GM21786 (cell line): Measurements from ENCODE around the gene B4GALT2.

Experiments
- ATAC-seq: cut with Tn5 transposase; IDR thresholded peaks from one replicate; pipeline ENCODE4 v1.9.1; 2021; ENCODE audit not compliant: unreplicated experiment

B4GALT2 gene

DNA sequence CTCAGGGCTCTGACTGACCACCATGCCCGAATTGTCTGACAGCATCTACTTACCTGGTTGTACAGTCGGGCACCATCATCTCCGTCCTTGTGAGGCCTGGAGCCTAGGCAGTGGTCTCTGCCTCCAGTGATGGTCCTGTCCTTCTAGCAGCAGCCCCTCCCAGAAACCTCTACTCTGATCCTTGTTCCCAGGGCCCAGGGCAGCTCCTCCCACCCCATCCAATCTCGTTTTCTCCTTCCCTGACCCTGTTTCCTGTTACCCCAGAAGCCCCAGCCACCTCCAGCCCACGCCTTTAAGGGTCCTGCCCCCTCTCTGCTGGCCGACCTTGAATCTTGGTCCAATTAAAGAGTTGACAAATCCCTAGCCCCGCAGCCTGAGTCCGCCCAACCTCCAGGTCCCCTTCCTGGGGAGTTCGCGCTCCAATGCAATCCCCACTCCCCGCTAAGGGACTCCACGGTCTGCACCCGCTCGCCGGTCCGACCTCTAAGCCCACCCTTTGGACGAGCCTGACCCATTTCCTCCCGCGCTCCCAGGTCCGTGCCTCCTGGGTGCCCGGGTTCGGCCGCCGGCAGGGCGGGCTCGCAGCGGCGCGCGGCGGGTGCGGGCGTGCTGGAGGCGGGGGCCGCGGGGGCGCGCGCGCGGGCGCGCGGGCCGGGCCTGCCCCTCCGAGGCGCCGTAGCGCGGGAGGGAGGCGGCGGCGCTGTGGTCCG lies at the start of gene B4GALT2:
B4GALT2 (plus strand) TSS at position 660 of the 710 bp plus-strand sequence. CDS start 1,951 bp downstream, outside the sequence.
- ATAC-seq = no peak

GRCh38 chr1:43930168-43930948 lies 48.7 kb upstream of the B4GALT2 start:
- no peak for ATAC-seq

DNA sequence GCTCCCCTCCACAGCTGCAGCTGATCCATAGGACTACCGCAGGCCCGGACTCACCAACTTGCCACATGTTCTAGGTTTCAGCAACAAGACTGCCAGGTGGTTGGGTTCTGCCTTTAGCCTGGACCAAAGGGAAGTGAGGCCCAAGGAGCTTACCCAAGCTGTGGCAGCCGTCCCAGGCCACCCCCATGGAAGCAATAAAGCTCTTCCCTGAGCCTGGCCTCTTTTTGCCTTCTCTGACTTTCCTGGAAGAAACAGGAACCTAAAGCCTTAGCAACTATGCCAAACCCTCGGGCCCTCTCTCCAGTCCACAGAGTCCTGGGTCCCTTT lies 48.1 kb upstream of the B4GALT2 start:
- no peak for ATAC-seq

- no peak for ATAC-seq
These were observed 47.0 kb upstream of the B4GALT2 start for GRCh38 chr1:43931711-43932660.

DNA sequence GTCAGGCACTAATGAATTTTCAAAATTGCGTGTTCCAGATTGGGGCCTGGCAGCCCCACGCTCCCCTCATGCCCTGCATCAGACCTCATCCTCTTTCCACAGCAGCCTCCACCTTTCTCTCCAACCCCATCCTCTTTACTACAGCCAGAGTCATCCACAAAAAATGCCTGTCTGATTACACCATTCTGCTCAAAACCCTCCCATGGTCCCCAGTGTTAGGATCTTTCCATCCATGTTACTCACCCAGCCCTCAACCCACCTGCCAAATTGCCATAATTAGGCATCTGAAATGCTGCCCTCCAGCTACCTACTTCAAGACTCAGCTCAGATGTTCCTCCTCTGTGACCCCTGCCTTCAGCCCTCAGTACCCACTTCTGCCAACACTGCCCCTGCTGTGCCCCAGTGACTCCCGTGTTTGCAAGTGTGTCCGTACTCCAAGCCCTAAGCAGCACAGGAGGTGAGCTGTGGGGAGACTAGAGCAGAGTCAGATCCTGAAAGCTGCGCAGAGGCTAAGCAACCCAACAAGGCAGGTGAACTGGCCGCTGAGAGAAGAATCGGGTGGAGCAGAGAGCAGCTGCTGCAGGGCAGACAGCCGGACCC lies 46.1 kb upstream of the B4GALT2 start:
- no peak for ATAC-seq

GRCh38 chr1:43933386-43934100 lies 45.5 kb upstream of the B4GALT2 start, which contains the start of gene ARTN:
Gene ARTN (plus strand): TSS chr1:43933801. CDS start chr1:43935657, 1,856 bp downstream.
- no peak for ATAC-seq

- ATAC-seq = no peak
These were observed 44.7 kb upstream of the B4GALT2 start for GRCh38 chr1:43934101-43934985.

DNA sequence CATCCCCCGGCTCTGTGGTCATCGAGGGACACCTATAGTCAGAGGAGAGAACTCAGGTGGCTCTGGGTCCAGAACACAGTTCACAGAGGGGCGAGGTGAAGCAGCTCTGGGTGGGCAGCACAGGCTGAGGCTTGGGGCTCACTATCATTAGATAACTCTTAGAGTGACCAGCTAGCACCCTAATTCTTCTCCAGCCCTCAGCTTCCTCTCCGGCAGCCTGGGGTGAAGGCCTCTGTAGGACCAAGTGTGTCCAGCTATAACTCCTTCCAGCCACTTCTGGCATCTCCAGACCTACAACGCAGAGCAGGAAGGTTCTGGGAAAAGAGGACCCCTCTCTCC lies 44.1 kb upstream of the B4GALT2 start:
- no peak for ATAC-seq

- ATAC-seq = no peak
These were observed 43.1 kb upstream of the B4GALT2 start for GRCh38 chr1:43935711-43936427.

GRCh38 chr1:43936431-43937151 lies 42.4 kb upstream of the B4GALT2 start:
- no peak for ATAC-seq

DNA sequence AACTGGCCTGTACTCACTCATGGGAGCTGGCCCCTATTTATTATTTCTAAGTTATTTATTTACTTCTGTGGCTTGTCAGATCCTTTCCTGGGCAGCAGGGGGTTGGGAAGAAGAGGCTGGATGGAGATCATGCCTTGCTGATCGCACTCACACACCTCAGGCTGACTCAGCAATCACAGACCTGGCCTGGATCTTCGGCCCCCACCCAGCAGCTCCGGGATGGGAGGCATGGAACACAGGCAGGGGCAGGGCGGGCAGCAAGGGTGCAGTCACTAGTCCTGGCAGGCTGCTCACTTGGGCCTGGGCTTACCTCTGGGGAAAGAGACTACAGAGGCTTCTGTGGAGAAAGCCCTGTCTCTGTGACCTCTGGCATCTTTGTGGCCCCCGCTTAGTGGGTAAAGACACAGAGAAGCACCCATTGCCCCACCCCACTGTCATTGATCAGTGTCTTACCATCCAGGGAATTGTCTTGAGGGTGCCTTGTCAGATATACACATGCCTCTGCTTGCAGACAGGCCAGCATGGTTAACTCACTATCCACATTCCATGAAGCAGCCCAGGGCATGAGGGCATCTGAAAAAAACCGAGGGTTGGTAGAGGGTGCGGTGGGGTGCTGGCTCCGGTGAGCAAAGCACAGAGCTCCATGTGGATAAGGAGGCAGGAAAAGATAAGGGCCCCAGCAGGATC lies 41.7 kb upstream of the B4GALT2 start:
- ATAC-seq = no peak

- no peak for ATAC-seq
These were observed 40.6 kb upstream of the B4GALT2 start for GRCh38 chr1:43938383-43938782.

DNA sequence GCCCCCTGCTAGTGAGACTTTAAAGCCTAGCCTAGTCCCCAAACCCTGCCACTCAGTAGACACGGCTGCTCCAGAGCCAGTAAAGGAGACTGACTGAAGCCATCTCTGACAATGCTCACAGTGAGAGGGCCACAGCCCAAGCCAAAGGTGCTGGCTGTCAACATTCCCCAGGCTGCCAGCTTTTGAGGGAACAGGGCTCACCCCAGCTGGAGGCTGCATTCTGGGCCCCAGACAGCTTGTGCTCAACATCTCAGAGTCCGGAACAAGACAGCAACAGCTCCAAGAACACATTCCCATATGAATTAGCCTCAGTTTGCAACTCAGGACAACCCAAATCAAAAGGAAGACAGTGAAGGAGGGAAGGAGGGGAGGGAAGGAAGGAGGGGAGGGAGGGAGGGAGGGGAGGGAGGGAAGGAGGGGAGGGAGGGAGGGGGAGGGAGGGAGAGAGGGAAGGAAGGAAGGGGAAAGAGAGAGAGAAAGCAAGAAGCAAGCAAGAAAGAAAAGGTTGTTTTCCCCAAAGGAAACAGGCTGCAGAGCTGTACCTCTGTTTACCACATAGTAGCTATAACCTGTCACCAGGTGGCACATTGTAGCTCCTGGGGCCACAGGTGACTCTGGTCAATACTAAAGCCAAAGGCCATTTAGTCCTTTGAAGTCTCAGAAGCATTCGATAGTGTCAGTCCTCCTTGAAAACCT lies 40.0 kb upstream of the B4GALT2 start:
- no peak for ATAC-seq

DNA sequence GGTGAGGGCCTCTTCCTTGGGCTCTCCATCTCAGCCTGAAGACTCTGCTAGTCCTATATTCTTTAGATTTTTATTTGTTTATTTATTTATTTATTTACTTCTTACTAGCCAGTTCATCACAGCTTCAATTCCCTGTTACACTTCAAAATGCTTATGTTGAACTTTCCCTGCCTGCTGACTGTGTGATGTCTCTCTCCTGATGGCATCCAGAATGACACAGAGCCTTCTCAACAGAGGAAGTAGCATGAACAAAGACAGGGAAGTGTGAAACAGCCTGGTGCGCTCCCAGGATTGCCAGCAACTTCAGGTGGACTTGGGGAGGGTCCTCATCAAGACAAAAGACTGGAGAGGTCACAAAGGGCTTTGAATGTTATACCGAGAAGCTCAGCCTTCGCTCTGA lies 36.6 kb upstream of the B4GALT2 start:
- no peak for ATAC-seq

GRCh38 chr1:43944860-43945259 lies 34.1 kb upstream of the B4GALT2 start:
- ATAC-seq = no peak

DNA sequence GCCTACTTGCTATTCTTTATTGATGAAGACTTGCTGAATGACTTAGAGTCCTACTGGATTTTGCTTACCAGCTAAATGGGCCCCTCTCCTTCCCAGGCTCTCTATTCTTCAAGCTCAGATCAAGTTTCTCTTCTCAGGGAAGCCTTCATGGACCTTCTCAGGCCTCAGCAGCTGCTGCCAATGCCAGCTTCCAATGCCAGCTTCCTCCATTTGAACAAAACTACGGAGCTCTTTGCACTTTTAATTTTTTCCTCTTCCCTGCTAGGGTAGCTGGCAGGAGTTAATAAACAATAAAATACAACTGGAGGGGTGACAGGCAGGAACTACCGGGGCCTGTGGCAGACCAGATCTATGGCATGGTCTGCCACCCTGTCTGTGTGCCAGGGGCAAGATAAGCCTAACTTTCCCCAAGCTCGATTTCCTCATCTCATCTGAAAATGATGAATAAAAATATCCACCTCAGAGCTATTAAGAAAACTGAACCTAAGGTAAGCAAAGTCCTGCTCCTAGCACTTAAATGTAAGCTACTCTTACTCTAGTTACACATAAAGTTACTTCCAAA lies 33.3 kb upstream of the B4GALT2 start:
- no peak for ATAC-seq
